ENCODE measurements around the gene SOX10.
A peak's percentile ranks its signal among the peaks of the same experiment; 100 is the strongest.

DNA sequence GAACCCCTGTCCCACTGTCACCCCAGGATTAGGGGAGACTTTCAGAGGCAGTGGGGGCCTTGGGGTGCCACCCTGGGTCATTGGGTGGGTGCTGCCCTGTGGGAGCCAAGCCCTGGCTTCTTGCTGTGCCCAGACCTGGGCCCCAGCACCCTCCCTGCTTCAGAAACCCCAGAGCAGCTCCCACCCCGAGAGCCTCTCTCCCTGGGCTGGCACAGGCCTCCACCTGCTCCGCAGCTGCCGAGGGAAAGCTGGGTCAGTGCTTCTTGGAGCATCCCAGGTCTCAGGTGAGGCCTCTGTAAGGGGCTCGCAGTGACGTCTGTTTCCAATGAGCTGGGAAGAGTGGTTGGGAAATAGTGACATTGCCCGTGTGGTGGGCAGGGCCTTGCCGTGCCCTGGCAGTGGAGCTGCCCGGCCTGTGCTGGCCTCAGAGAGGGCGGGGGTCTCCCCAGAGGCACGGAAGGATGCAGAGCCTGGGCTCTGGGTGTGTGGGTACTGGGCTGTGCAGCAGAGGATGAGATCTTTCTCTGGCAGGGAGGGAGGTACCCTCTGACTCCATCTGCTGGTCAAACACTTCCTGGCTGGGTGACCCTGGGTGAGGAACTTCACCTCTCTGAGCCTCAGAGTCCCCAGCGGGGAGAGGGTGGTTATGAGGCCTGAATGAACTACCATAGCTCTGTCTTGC, 53.9 kb downstream of the SOX10 start:
- TF ChIP-seq, protein P1, sequence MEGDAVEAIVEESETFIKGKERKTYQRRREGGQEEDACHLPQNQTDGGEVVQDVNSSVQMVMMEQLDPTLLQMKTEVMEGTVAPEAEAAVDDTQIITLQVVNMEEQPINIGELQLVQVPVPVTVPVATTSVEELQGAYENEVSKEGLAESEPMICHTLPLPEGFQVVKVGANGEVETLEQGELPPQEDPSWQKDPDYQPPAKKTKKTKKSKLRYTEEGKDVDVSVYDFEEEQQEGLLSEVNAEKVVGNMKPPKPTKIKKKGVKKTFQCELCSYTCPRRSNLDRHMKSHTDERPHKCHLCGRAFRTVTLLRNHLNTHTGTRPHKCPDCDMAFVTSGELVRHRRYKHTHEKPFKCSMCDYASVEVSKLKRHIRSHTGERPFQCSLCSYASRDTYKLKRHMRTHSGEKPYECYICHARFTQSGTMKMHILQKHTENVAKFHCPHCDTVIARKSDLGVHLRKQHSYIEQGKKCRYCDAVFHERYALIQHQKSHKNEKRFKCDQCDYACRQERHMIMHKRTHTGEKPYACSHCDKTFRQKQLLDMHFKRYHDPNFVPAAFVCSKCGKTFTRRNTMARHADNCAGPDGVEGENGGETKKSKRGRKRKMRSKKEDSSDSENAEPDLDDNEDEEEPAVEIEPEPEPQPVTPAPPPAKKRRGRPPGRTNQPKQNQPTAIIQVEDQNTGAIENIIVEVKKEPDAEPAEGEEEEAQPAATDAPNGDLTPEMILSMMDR (conservative IDR thresholded peaks at IDR 0.05; ENCODE audit: low read length): peak; percentile 48
- no peak for TF ChIP-seq EZH2phosphoT487 (IDR thresholded peaks at IDR 0.05; ENCODE audit: borderline replicate concordance)

Measured in Loucy (cell line).